Bronchial epithelial cell (primary cell): ENCODE results near the gene SLC30A9. TPM values are rescaled to one million over a fixed set of nuclear protein-coding genes. Genes with fewer than 3 reads are reported as not detected.

ENCODE experiments used
- DNase-seq: peaks from one replicate; pipeline ENCODE4 v3.0.0-alpha.2; 2010; ENCODE audit warnings: low read depth
- FAIRE-seq: peaks from 2 replicates; lab custom pipeline; 2011; peaks lifted over from hg19 to GRCh38; lab: Jason Lieb, UNC
- H3K27me3 ChIP-seq: 2 replicates; pipeline ENCODE4 v1.5.1; 2011; ENCODE audit warnings: low read length; ENCODE audit not compliant: control insufficient read depth, insufficient read depth
- H3K36me3 ChIP-seq: 2 replicates; pipeline ENCODE4 v1.5.1; 2011; ENCODE audit warnings: low read length; ENCODE audit not compliant: control insufficient read depth, insufficient read depth
- H3K4me3 ChIP-seq: 2 replicates; pipeline ENCODE4 v1.5.1; 2011; ENCODE audit warnings: mild to moderate bottlenecking, low read depth, low read length, control low read depth
- CTCF ChIP-seq: IDR thresholded peaks from 2 replicates; pipeline ENCODE4 v1.5.1; 2011; ENCODE audit warnings: mild to moderate bottlenecking, moderate library complexity, low read length, control low read depth, inconsistent platforms; ENCODE audit not compliant: insufficient read depth, severe bottlenecking
- total RNA-seq: library from RNA; depleted of rRNA; stranded (reverse); fragments of >200 nt; gene quantifications from 2 replicates; pipeline ENCODE4 v1.2.1, GENCODE V29; 2014

SLC30A9 gene
- total RNA-seq, 1 donor from 2014 or later, result 54.5 TPM

- TF ChIP-seq CTCF, result no peak
- FAIRE-seq, result no peak
- Histone ChIP-seq H3K36me3 (no peaks in the 10 kb centered on the region), H3K4me3 (no peak overlapping the region), H3K27me3 (no peaks in the 10 kb centered on the region)
- no peak for DNase-seq
These were observed 88.0 kb downstream of the SLC30A9 start for GRCh38 chr4:42078184-42078801.

GRCh38 chr4:42080306-42080705 is 90.0 kb downstream of the SLC30A9 start:
- DNase-seq, result no peak
- no peak for FAIRE-seq
- H3K36me3 ChIP-seq, result no peaks in the 10 kb centered on the region
- H3K27me3 ChIP-seq, result no peaks in the 10 kb centered on the region
- H3K4me3 ChIP-seq, result no peak overlapping the region
- no peak for TF ChIP-seq CTCF

DNA sequence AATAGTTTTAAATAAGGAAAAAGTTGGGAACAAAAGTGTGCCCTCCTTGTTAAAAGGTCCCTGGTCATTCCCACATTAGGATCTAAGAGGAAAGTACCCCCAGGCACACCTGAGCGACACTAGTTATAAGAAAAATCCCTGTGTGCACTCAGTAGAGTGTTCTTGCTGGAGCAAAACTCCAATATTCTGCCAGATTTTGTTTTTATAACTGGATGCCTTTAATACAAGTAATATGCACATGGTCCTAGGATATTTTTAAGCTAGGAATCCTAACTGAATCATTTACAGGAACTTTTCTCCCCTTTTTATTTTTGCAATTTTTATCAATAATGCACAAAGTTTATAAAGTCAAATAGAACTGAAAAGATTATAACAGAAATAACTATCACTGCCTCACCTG is 93.5 kb downstream of the SLC30A9 start:
- Histone ChIP-seq H3K36me3 (no peaks in the 10 kb centered on the region), H3K27me3 (no peaks in the 10 kb centered on the region), H3K4me3 (no peak overlapping the region)
- FAIRE-seq (no peak), DNase-seq (no peak)
- no peak for TF ChIP-seq CTCF

- TF ChIP-seq CTCF, result no peak
- Histone ChIP-seq H3K36me3 (no peaks in the 10 kb centered on the region), H3K4me3 (no peak overlapping the region), H3K27me3 (no peaks in the 10 kb centered on the region)
- FAIRE-seq (no peak), DNase-seq (no peak)
These were observed 98.1 kb downstream of the SLC30A9 start for GRCh38 chr4:42088386-42088785.

GRCh38 chr4:42101446-42101975 is 111.2 kb downstream of the SLC30A9 start:
- TF ChIP-seq CTCF, result no peak
- Histone ChIP-seq H3K27me3 (no peaks in the 10 kb centered on the region), H3K4me3 (no peak overlapping the region), H3K36me3 (no peaks in the 10 kb centered on the region)
- FAIRE-seq (peak; percentile 94), DNase-seq (peak; percentile 91)

GRCh38 chr4:42104521-42104920 is 114.2 kb downstream of the SLC30A9 start:
- FAIRE-seq, result no peak
- no peak for TF ChIP-seq CTCF

More at GRCh38 chr4:42104521-42104920, 114.2 kb downstream of the SLC30A9 start:
- no peaks in the 10 kb centered on the region for H3K27me3 ChIP-seq
- H3K36me3 ChIP-seq, result no peaks in the 10 kb centered on the region
- DNase-seq, result peak; percentile 73
- H3K4me3 ChIP-seq, result no peak overlapping the region
